ENCODE data around the gene PSME2.

PSME2 gene, protein sequence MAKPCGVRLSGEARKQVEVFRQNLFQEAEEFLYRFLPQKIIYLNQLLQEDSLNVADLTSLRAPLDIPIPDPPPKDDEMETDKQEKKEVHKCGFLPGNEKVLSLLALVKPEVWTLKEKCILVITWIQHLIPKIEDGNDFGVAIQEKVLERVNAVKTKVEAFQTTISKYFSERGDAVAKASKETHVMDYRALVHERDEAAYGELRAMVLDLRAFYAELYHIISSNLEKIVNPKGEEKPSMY

DNA sequence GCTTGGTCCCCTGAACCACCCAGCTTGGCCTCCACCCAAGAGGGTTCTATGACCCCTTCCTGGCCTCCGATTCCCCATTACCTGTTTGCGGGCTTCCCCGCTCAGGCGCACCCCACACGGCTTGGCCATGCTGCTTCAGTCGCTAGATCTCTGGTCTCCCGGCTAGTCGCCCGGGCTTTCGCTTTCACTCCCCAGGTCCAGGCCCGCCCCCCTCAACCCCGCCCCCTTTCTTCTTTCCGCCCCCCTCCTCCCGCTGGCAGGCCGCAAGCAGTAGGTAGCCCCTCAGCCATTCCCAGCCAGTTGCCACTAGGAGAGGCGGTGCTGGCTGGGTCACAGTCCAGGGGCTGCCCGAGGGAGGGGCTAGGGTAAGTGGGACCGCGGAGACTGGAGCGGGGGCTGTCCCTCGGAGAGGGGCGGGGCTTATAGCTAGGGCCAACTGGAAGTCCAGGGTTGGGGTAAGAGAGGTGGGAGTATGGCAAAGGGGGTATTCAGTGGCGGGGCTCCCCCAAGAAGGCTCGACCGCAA, at the start of gene PSME2:
Gene PSME2, minus strand, starts transcription at position 158 of the 525 bp plus-strand sequence. Its CDS starts 29 bp downstream, at position 129.
- peak; percentile 75 for DNase-seq (ENCODE audit: low read depth)

DNA sequence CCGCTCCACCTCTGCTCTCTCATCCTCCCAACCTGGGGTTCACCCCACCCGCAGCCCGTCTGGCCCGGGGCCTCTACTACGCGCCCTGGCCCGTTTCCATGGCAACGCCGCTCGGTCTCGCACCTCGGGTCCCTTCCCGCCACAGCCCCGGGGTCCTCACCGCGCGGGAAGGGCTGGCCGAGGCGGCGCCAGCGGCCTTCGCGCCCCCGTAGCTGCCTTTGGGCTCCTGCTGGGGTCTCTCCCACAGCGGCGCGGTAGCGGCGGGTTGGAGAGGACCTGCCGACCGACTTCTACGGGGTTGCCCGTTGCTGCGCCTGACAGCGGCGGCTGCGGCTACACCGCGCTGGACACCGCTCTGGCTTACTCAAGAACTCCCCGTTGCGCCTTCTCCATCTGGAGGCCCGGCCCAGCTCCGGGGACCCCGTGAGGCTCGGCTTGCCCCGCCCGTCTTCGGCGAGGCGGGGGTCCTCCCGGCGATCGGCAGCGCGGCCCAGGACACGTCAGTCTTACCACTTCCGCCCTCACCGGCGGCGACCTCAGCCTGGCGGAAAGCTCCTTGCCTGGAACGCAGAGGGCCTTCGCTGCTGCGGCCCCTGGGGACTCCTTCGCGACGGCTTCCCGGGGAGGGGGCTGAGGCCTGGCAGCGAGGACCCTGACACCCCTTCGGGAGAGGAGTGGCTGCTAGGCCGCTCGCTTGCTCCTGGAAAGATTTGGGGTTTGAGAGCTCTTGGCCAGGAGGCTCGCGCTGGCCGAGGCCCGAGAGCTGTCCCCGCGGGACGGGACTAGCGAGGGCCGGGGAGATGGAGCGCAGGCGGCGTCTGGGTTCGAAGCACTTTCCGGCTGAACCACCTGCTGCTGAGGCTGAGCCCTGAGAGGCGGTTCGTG, 49.0 kb upstream of the PSME2 start, which contains the start of gene TM9SF1:
Gene TM9SF1, minus strand, starts transcription at position 256 of the 885 bp plus-strand sequence. CDS start 422 bp downstream, outside the sequence.
- DNase-seq (ENCODE audit: low read depth): peak; percentile 78

- DNase-seq (ENCODE audit: low read depth): no peak
Measured at GRCh38 chr14:24194873-24195185, 48.4 kb upstream of the PSME2 start.

DNA sequence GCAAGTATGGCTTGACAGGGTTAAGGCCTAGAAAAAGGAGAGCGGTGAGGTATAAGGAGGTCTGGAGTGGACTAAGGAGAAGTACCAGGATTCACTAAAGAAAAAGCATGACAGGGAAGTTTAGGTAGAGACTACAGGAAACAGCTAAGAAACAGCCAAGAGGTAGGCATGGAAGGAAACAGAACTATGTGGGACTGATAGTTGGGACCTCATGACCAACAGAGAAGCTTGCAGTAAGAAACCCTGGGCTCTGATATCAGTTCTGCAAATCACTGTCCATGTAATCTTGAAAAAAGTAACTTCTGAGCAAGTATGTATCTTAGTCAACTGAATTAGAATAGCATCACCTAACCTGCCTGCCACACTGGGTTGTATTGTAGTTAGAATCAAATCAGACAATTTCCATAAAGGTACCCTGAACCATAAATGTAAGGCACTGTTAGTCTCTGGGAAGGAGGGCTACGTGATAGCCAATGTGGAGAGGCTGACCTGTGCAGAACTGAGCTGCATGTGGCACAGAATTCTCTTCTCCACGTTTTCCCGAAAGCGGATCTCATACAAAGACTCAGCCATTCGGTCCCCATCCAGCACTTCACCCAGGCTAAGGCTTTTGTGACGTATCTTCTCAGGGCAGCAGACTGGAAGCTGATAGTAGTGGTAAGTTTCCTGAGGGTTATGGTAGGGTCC, 47.9 kb upstream of the PSME2 start:
- DNase-seq (ENCODE audit: low read depth): no peak

DNA sequence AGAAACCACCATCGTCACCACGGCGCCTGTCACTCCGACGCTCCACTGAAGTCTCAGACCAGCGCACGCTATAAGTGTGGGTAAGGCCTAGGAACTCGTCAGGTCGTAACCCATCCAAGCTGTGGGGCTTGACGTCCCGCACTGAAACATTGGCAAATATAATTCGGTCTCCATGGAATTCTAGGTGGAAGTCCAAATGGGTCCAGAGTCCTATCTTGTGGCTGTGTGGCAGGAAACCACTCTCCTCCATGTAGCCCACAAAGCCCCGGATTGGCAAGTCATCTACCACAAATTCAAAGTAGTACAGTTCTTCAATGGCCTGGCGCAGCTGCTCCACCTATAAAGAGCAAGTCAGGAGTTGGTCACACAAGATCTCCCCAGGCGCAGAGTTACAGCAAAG, 46.5 kb upstream of the PSME2 start:
- no peak for DNase-seq (ENCODE audit: low read depth)

- no peak for DNase-seq (ENCODE audit: low read depth)
Measured at GRCh38 chr14:24190416-24190815, 44.0 kb upstream of the PSME2 start.

GRCh38 chr14:24189460-24189859, 43.0 kb upstream of the PSME2 start:
- no peak for DNase-seq (ENCODE audit: low read depth)

GRCh38 chr14:24189059-24189375, 42.6 kb upstream of the PSME2 start:
- DNase-seq (ENCODE audit: low read depth): no peak

DNA sequence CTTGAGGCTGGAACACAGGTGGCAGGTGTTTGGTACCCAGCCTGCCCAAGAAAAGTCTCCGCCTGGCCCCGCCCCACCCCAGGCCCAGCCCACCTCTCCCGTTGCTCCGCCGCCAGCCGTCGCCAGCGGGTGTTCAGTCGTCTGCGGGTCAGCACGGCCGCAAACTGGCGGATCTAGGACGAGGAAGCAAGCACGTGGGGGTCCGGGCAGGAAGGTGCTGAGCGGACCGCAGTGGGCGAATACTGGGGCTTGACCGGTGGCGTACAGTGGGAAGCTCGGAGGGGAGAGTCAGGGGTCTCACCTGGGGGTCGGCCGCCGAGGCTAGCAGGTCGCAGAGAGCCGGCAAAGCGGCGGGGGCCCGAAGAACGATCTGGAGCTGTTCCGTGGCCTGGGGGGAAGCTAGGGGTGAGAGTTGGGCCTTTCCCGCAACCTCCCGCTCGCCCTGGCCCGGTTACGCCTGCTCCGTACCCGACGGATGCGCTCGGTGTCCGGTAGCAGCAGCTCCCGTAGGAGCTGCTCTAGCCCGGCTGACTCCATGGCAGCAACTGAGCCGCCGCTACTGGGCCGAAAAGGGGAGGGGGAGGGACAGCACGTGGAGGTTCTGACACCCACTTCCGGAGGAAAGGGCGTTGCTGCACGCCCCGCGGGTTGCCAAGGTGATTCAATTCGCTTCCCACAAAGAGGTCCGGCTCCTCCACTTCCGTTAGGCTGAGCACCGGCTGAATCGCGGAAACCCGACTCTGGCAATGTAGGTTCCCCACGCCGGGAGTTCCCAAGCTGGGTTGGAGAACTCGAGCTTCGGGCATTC, 42.0 kb upstream of the PSME2 start, which contains the start of gene IPO4:
Gene IPO4, minus strand, starts transcription at position 566 of the 808 bp plus-strand sequence. Its CDS starts 29 bp downstream, at position 537.
- peak; percentile 92 for DNase-seq (ENCODE audit: low read depth)

GRCh38 chr14:24187539-24187915, 41.1 kb upstream of the PSME2 start:
- DNase-seq (ENCODE audit: low read depth): no peak

DNA sequence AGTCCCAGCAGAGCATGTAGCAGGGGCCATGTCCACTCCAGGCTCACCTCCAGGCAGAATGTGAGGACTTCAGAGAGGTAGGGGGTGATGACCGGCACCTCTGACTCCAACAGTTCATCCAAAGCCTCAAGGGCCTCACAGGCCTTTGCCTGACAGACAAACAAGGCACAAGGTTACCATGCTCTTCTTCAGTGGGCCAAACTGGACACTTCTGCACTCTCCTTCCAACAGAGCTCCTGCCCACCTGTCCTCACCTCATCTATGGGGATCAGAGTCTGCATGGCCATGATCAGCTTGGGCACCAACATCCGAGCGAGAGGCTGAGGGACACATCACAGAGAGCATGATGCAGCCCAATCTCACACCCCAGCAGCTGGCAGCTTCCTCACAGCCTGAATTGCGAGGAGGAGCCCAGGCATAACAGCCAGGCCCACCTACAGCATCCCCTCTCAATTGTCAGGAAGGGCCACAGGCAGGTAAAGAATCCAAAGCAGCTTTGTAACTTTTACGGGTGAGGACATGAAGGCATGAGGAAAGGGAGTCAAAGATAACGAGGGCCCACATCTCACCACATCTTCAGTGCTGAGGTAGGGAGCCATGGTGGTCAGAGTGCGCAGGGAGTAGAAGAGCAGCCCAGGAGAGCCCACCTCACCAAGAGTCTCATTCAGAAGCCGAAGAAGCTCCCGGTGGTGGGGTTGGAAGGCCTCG, 40.6 kb upstream of the PSME2 start:
- DNase-seq (ENCODE audit: low read depth): no peak

DNA sequence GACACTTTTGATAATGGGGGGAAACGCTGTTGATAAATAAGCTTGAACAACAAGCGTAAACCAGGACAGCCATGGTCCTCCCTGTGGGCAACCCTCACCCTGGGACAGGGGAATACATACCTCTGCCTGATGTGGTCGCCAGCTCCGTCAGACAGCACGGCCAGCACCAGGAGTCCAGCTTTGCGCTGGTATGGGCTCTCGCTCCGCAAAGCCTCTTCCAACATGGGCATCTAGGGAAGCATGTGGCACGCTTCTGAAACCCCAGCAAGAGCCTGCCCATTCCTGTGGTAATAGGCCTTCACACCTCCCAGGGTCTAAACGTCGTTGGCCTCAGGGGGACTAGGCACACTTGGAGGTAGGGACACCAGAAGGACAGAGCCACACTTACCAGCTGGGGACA, 39.3 kb upstream of the PSME2 start:
- no peak for DNase-seq (ENCODE audit: low read depth)

DNA sequence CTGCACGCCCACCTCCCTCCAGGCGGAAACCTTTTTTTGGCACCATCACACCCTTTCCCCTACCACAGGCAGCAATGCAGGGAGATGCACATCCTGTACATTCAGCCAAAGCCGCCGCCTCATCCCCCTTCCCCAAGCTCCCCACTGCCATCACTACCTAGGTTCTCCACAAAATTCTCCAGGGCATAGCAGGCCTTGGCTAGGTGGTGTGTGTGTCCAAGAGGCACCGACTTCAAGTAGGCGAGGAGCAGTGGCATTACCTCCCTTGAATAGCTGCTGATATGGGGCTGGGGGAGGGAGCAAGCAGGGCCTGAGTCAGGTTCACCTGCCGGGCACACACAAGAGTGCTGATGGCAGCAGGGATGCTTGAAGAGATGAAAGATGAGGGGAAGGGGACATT, 38.6 kb upstream of the PSME2 start:
- no peak for DNase-seq (ENCODE audit: low read depth)

- no peak for DNase-seq (ENCODE audit: low read depth)
Measured at GRCh38 chr14:24184104-24184970, 37.9 kb upstream of the PSME2 start.

GRCh38 chr14:24183014-24183481, 36.6 kb upstream of the PSME2 start:
- no peak for DNase-seq (ENCODE audit: low read depth)

- DNase-seq (ENCODE audit: low read depth): no peak
Measured at GRCh38 chr14:24182110-24182882, 35.9 kb upstream of the PSME2 start.

DNA sequence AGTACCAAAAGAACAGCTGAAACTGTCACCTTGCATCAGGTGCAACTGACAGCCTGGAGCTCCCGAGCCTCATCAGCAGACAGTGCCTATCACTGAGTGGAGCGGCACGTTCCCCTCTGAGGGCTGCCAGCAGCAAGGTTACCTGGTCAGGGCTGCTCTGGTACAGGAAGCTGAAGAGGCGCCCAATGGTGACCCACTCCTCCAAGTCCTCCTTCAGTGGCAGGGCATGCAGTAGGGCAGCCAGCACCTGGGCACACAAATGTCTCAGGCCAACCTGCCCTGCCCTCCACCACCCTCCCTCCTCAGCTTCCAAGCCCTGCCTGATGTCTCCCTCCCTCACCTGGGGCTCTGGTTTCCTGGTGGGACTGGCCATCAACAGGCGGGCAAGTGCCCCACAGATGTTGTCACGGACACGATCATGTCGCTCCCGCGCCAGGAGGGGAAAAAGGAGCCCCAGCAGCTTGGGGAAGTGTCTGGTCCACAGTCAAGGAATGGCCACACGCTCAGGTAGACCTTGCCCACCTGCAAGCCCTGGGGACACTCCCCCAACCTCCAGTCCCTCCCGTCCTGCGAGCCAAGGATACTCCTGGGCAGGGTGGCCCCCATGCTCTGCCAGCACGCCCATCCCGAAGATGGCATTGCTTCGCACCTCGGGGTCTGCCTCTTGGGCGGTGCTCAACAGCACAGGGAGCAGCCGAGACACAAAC, 35.1 kb upstream of the PSME2 start:
- no peak for DNase-seq (ENCODE audit: low read depth)

- DNase-seq (ENCODE audit: low read depth): no peak
Measured at GRCh38 chr14:24179961-24180796, 33.8 kb upstream of the PSME2 start.

All from activated gamma-delta T cell treated with anti-CD3 and anti-CD28 coated beads, Interleukin-2, amount 50 U/mL, for 16 hours (primary cell).